ENCODE measurements around the gene AATK. TPM values are rescaled to one million over a fixed set of nuclear protein-coding genes. Genes with fewer than 3 reads are reported as not detected.

AATK gene
- polyA plus RNA-seq, 2 of the 4 experiments (the other 2 are of a cell fraction) = 0.26 to 0.37 TPM

DNA sequence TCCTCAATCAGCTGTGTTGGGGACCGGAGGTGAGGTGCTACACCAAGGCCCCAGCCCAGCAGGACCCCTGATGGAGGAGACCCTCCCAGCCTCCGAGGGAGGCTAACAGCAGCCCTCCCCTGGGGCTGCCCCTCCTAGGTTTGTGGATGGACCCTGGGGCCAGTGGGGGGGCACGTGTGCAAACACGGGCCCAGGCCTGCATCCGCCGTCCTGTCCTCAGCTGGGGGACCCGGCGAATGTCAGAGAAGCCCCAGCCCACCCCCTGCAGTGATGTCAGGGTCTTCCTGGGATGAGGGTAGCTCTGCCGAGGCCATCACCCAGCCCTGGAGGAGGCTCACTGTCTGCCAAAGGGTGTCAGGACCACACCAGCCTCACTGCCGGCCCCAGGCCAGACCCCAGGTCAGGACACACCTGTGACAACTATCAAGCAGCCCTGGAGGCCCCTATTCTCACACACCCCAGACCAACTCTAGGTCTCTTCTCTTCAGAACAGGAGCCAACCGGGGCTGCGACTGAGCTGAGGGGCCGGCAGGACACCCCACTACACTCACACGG, 30.0 kb upstream of the AATK start:
- Histone ChIP-seq H3K27ac (no peak overlapping the region), H3K4me3 (no peak overlapping the region), H3K4me1 (no peaks in the 10 kb centered on the region), H3K9me3 (no peaks in the 10 kb centered on the region), H3K4me2 (no peak overlapping the region)
- FAIRE-seq (no peak), ATAC-seq (no peak), DNase-seq (ENCODE audit: low read depth in 1 of 2, low spot score in 1 of 2) (no peak)
- POLR2A ChIA-PET = no interaction called here
- CTCF ChIA-PET = interaction anchor here (0.9 to 13.7 kb wide), 5 partner anchors 10 to 172 kb away, joined by 3 to 175 read pairs (median 7); no protein-coding TSS in a partner anchor
- WGBS (ENCODE audit: missing lambda C conversion rate) = 85% methylated on average over 7 of the region's 14 CpGs
- no peak for TF ChIP-seq EP300 (IDR thresholded peaks at IDR 0.05)
- no peak for TF ChIP-seq FOXS1 (CRISPR knock-in tag; IDR thresholded peaks at IDR 0.05)
- no peak for TF ChIP-seq SREBF2 (IDR thresholded peaks at IDR 0.05)
- no peak for TF ChIP-seq CHD2 (IDR thresholded peaks at IDR 0.05; ENCODE audit: low read length, partially characterized antibody)
- TF ChIP-seq, protein P1, sequence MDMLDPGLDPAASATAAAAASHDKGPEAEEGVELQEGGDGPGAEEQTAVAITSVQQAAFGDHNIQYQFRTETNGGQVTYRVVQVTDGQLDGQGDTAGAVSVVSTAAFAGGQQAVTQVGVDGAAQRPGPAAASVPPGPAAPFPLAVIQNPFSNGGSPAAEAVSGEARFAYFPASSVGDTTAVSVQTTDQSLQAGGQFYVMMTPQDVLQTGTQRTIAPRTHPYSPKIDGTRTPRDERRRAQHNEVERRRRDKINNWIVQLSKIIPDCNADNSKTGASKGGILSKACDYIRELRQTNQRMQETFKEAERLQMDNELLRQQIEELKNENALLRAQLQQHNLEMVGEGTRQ (IDR thresholded peaks at IDR 0.05) = no peak
- no peak for TF ChIP-seq CBX2 (IDR thresholded peaks at IDR 0.05; ENCODE audit: borderline replicate concordance, low read depth)
- TF ChIP-seq HOXA7 (CRISPR knock-in tag; IDR thresholded peaks at IDR 0.05) = no peak
- no peak for TF ChIP-seq CHD4 (IDR thresholded peaks at IDR 0.05; ENCODE audit: borderline replicate concordance)
- no peak for TF ChIP-seq JUNB (IDR thresholded peaks at IDR 0.05)
- TF ChIP-seq POLR2A (IDR thresholded peaks at IDR 0.05; ENCODE audit: low read length) = no peak
- TF ChIP-seq NFE2L2 (conservative IDR thresholded peaks at IDR 0.05; ENCODE audit: low read length) = no peak
- TF ChIP-seq PHF8 (IDR thresholded peaks at IDR 0.05; ENCODE audit: borderline replicate concordance, low read depth) = no peak
- TF ChIP-seq TFCP2L1 (CRISPR knock-in tag; IDR thresholded peaks at IDR 0.05) = no peak
- TF ChIP-seq EHF (CRISPR knock-in tag; IDR thresholded peaks at IDR 0.05) = no peak
- no peak for TF ChIP-seq RARB (CRISPR knock-in tag; IDR thresholded peaks at IDR 0.05)
- TF ChIP-seq, protein P2, sequence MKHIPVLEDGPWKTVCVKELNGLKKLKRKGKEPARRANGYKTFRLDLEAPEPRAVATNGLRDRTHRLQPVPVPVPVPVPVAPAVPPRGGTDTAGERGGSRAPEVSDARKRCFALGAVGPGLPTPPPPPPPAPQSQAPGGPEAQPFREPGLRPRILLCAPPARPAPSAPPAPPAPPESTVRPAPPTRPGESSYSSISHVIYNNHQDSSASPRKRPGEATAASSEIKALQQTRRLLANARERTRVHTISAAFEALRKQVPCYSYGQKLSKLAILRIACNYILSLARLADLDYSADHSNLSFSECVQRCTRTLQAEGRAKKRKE (CRISPR knock-in tag; IDR thresholded peaks at IDR 0.05; ENCODE audit: low read depth) = no peak
- TF ChIP-seq MAZ (IDR thresholded peaks at IDR 0.05; ENCODE audit: borderline replicate concordance, low read depth, low read length) = no peak
- TF ChIP-seq FOSB (CRISPR knock-in tag; IDR thresholded peaks at IDR 0.05) = no peak
- TF ChIP-seq ZFP36 (IDR thresholded peaks at IDR 0.05; ENCODE audit: borderline replicate concordance, partially characterized antibody) = no peak

DNA sequence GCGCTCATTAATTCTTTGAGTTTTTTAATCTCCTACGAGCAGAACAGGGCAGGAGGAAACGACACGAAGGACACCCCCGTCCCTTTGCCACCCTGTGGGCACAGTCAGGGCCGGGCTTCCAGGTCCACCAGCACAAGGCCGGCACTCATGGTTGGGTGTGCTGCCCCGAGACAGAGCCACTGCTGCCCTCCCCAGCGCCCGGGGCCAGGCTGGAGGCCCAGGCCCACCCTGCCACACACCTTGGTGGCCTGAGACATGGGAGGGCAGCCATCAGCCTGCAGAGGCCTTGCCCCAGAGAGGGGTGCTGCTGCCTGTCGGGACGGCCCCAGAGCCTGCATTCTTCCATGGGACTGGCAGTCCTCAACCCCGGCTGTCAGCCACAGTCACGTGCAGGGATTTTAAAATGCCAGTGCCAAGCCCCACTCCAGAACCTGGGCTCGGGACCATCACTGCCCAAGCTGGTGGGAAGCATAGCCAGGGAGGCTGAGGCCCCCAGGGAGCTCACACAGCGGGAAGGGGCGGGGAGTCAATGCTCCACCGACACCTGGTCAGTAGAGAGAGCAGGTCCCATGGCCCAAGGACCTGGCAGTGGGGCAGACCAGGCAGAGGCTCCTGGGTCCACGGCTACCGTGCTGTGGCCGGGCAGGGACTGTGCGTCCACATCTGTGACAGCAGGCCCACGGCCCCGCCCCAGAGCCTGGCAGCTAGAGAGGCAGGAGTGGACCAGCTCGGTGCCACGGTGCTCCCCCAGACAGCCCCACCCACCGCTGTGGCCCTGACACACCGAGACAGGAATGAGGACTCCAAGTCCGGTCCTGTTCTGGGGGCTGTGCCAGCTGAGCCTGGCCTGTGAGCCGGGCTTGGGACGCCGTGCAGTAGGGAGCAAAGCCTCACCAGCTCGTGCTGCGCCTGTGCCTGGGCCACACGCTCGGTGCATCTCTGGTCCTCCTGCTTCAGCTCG, 29.2 kb upstream of the AATK start:
- FAIRE-seq = no peak
- ChIA-PET CTCF (interaction anchor here (0.7 to 13.7 kb wide), 6 partner anchors 11 to 171 kb away, joined by 3 to 175 read pairs (median 5); no protein-coding TSS in a partner anchor), POLR2A (no interaction called here)
- H3K4me3 ChIP-seq = no peak overlapping the region
- H3K4me2 ChIP-seq = no peak overlapping the region
- no peaks in the 10 kb centered on the region for H3K9me3 ChIP-seq
- WGBS (ENCODE audit: missing lambda C conversion rate) = 90% methylated on average over 35 of the region's 37 CpGs
- no peaks in the 10 kb centered on the region for H3K4me1 ChIP-seq
- no peak for ATAC-seq
- DNase-seq (ENCODE audit: low read depth in 1 of 2, low spot score in 1 of 2) = no peak
- TF ChIP-seq, protein P3, sequence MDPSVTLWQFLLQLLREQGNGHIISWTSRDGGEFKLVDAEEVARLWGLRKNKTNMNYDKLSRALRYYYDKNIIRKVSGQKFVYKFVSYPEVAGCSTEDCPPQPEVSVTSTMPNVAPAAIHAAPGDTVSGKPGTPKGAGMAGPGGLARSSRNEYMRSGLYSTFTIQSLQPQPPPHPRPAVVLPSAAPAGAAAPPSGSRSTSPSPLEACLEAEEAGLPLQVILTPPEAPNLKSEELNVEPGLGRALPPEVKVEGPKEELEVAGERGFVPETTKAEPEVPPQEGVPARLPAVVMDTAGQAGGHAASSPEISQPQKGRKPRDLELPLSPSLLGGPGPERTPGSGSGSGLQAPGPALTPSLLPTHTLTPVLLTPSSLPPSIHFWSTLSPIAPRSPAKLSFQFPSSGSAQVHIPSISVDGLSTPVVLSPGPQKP (IDR thresholded peaks at IDR 0.05; ENCODE audit: low read depth, low read length) = no peak
- TF ChIP-seq, protein P4, sequence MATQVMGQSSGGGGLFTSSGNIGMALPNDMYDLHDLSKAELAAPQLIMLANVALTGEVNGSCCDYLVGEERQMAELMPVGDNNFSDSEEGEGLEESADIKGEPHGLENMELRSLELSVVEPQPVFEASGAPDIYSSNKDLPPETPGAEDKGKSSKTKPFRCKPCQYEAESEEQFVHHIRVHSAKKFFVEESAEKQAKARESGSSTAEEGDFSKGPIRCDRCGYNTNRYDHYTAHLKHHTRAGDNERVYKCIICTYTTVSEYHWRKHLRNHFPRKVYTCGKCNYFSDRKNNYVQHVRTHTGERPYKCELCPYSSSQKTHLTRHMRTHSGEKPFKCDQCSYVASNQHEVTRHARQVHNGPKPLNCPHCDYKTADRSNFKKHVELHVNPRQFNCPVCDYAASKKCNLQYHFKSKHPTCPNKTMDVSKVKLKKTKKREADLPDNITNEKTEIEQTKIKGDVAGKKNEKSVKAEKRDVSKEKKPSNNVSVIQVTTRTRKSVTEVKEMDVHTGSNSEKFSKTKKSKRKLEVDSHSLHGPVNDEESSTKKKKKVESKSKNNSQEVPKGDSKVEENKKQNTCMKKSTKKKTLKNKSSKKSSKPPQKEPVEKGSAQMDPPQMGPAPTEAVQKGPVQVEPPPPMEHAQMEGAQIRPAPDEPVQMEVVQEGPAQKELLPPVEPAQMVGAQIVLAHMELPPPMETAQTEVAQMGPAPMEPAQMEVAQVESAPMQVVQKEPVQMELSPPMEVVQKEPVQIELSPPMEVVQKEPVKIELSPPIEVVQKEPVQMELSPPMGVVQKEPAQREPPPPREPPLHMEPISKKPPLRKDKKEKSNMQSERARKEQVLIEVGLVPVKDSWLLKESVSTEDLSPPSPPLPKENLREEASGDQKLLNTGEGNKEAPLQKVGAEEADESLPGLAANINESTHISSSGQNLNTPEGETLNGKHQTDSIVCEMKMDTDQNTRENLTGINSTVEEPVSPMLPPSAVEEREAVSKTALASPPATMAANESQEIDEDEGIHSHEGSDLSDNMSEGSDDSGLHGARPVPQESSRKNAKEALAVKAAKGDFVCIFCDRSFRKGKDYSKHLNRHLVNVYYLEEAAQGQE (IDR thresholded peaks at IDR 0.05) = no peak
- TF ChIP-seq TFCP2L1 (CRISPR knock-in tag; IDR thresholded peaks at IDR 0.05) (no peak), NFE2L2 (conservative IDR thresholded peaks at IDR 0.05; ENCODE audit: low read length) (no peak), PHF8 (IDR thresholded peaks at IDR 0.05; ENCODE audit: borderline replicate concordance, low read depth) (no peak), KDM1A (IDR thresholded peaks at IDR 0.05; ENCODE audit: low read depth) (no peak), RAD21 (conservative IDR thresholded peaks at IDR 0.05 in 1 of 2, IDR thresholded peaks at IDR 0.05 in 1 of 2) (no peak)
- TF ChIP-seq, protein P2 (CRISPR knock-in tag; IDR thresholded peaks at IDR 0.05; ENCODE audit: low read depth) = no peak
- TF ChIP-seq, protein P5, sequence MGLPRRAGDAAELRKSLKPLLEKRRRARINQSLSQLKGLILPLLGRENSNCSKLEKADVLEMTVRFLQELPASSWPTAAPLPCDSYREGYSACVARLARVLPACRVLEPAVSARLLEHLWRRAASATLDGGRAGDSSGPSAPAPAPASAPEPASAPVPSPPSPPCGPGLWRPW (IDR thresholded peaks at IDR 0.05) = no peak
- no peak overlapping the region for H3K27ac ChIP-seq

Measured in A549 (cell line).